Esophagus squamous epithelium (tissue), 5 donors: ENCODE data around the gene DBX2. TPM values are rescaled to one million over a fixed set of nuclear protein-coding genes. Genes with fewer than 3 reads are reported as not detected.

ENCODE experiments used
- DNase-seq: peaks from one replicate; lab custom pipeline; 2025; lab: John Stamatoyannopoulos, UW
- H3K27ac ChIP-seq, 4 donors: fragments of 200-600 bp; sonication (generic); one replicate each; pipeline ENCODE4 v1.5.1; 2016 to 2019; ENCODE audit warnings: mild to moderate bottlenecking in 1 of 4
- H3K27me3 ChIP-seq, 4 donors: fragments of 200-600 bp; sonication (generic); 1 replicate in 3 of 4; 2 replicates in 1 of 4; pipeline versions ENCODE4 v1.5.1 to v1.6.0; 2017 to 2021; ENCODE audit warnings: antibody characterized with exemption in 1 of 4
- H3K36me3 ChIP-seq, 3 donors: fragments of 200-600 bp; sonication (generic); one replicate each; pipeline ENCODE4 v1.5.1; 2016 to 2019
- H3K4me1 ChIP-seq, 3 donors: fragments of 200-600 bp; sonication (generic); one replicate each; pipeline ENCODE4 v1.5.1; 2017 to 2019
- H3K4me3 ChIP-seq, 4 donors: fragments of 200-600 bp; sonication (generic); 1 replicate in 3 of 4; 2 replicates in 1 of 4; pipeline ENCODE4 v1.5.1; 2016 to 2019; ENCODE audit warnings: mild to moderate bottlenecking in 2 of 4, moderate library complexity in 1 of 4
- H3K9me3 ChIP-seq, 3 donors: fragments of 200-600 bp; sonication (generic); one replicate each; pipeline ENCODE4 v1.5.1; 2016 to 2019
- CTCF ChIP-seq, 6 experiments: fragments of 450-650 bp in 4 of 6; fragments of 200-600 bp in 2 of 6; sonication (generic) in 2 of 6; IDR thresholded peaks; one replicate each; pipeline ENCODE4 v1.5.1; 2016 to 2019; ENCODE audit warnings: antibody characterized with exemption in 6 of 6, mild to moderate bottlenecking in 4 of 6, moderate library complexity in 4 of 6
- POLR2A ChIP-seq, 4 donors: fragments of 450-650 bp; IDR thresholded peaks; one replicate each; pipeline ENCODE4 v1.6.1; 2017; ENCODE audit warnings: antibody characterized with exemption in 4 of 4, mild to moderate bottlenecking in 4 of 4, moderate library complexity in 3 of 4
- WGBS, 2 donors: methylation state at CpG; one replicate each; pipeline ENCODE4 v1.1.5; 2018; 5-methylcytosine and 5-hydroxymethylcytosine counted together
- intact Hi-C: fragments of 100-400 bp; cut with DNase I; formaldehyde crosslinking; loops from one replicate; pipeline ENCODE4 v1.15.0; 2022
- total RNA-seq, 4 donors: library from RNA; depleted of rRNA; stranded (reverse); fragments of >200 nt; gene quantifications; one replicate each; pipeline ENCODE4 v1.1.0, GENCODE V29; 2016
- donor health status: DM: yes; HTN: yes; CAD: no.

Gene DBX2
- total RNA-seq, 4 donors from 2014 or later, result not detected

- DNase-seq, result no peak
- H3K27ac ChIP-seq, result no peak overlapping the region
- no peak overlapping the region for H3K4me3 ChIP-seq
- peaks cover 0 to 20% (median 0%) of the 10 kb centered on the region in 4 donors for H3K27me3 ChIP-seq
- WGBS, 2 donors, result 73 to 81% methylated on average over 2 of the region's 2 CpGs
- TF ChIP-seq POLR2A (IDR thresholded peaks at IDR 0.05), result no peak
- TF ChIP-seq CTCF (IDR thresholded peaks at IDR 0.05), result no peak
- H3K36me3 ChIP-seq, result no peaks in the 10 kb centered on the region
- H3K4me1 ChIP-seq, result no peaks in the 10 kb centered on the region
- no peaks in the 10 kb centered on the region for H3K9me3 ChIP-seq
- intact Hi-C loops, result no loop called here
Observed at GRCh38 chr12:45040977-45041376, 9.9 kb downstream of the DBX2 start.

- DNase-seq, result no peak
- no peak overlapping the region for H3K4me3 ChIP-seq
- no peaks in the 10 kb centered on the region for H3K36me3 ChIP-seq
- intact Hi-C loops, result no loop called here
- no peak for TF ChIP-seq CTCF (IDR thresholded peaks at IDR 0.05)
- no peak for TF ChIP-seq POLR2A (IDR thresholded peaks at IDR 0.05)
- WGBS, 2 donors, result 69 to 70% methylated on average over 2 of the region's 2 CpGs
- no peak overlapping the region for H3K27ac ChIP-seq
- no peaks in the 10 kb centered on the region for H3K9me3 ChIP-seq
- H3K4me1 ChIP-seq, result no peaks in the 10 kb centered on the region
- peaks cover 0 to 9% (median 0%) of the 10 kb centered on the region in 4 donors for H3K27me3 ChIP-seq
Observed at GRCh38 chr12:45039757-45040156, 11.1 kb downstream of the DBX2 start.

GRCh38 chr12:45034861-45035265, 16.0 kb downstream of the DBX2 start:
- WGBS, 2 donors, result 62 to 68% methylated on average over 9 to 11 of the region's 11 CpGs
- no peaks in the 10 kb centered on the region for H3K4me1 ChIP-seq
- H3K27ac ChIP-seq, result no peak overlapping the region
- no peak overlapping the region for H3K4me3 ChIP-seq
- no peak for DNase-seq
- intact Hi-C loops, result no loop called here
- no peaks in the 10 kb centered on the region for H3K36me3 ChIP-seq
- no peaks in the 10 kb centered on the region for H3K27me3 ChIP-seq
- H3K9me3 ChIP-seq, result no peaks in the 10 kb centered on the region
- TF ChIP-seq POLR2A (IDR thresholded peaks at IDR 0.05), result no peak
- no peak for TF ChIP-seq CTCF (IDR thresholded peaks at IDR 0.05)

- no peak for DNase-seq
- Histone ChIP-seq H3K27ac (no peak overlapping the region), H3K36me3 (no peaks in the 10 kb centered on the region), H3K4me1 (no peaks in the 10 kb centered on the region), H3K27me3 (no peaks in the 10 kb centered on the region), H3K4me3 (no peak overlapping the region), H3K9me3 (no peaks in the 10 kb centered on the region)
- 14 to 24% methylated on average over 1 of the region's 1 CpG for WGBS, 2 donors
- no peak for TF ChIP-seq CTCF (IDR thresholded peaks at IDR 0.05)
- no peak for TF ChIP-seq POLR2A (IDR thresholded peaks at IDR 0.05)
- intact Hi-C loops, result no loop called here
Observed at GRCh38 chr12:45017916-45018315, 33.0 kb downstream of the DBX2 start.

- Histone ChIP-seq H3K9me3 (no peaks in the 10 kb centered on the region), H3K27me3 (no peaks in the 10 kb centered on the region), H3K4me1 (no peaks in the 10 kb centered on the region), H3K27ac (no peak overlapping the region), H3K36me3 (no peaks in the 10 kb centered on the region), H3K4me3 (no peak overlapping the region)
- no peak for TF ChIP-seq POLR2A (IDR thresholded peaks at IDR 0.05)
- no peak for TF ChIP-seq CTCF (IDR thresholded peaks at IDR 0.05)
- intact Hi-C loops, result no loop called here
- 82 to 91% methylated on average over 1 of the region's 1 CpG for WGBS, 2 donors
- no peak for DNase-seq
Observed at GRCh38 chr12:45014396-45014795, 36.5 kb downstream of the DBX2 start.
